NOMO-1 treated with dmso at 0.1 percent for 144 hours (cell line): ENCODE results near the gene ENO4.

Experiments used
- DNase-seq: peaks from one replicate; lab custom pipeline; 2025; ENCODE audit not compliant: unreplicated experiment; lab: John Stamatoyannopoulos, UW

ENO4 gene

DNA sequence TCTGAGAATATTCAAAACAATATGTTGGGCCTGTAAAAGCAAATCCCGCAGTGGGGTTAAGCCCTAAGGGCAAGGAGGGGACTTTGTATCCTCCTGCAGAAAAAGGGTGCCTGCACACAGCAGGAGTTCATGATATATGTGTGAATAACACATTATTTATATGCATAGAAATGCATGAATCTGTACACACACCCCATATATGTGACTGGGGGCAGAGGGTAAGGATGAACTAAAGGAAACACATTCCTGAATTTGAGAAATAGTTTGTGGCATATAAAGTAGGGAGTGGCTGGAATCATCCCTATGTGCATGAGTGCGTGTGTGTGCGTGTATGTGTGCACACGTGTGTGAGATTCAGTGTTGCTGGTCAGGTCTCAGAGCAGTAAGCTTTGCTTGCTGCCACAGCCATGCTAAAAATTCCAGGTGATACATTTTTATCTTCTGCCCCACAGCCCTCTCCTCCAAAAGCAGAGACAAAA, 18.9 kb downstream of the ENO4 start:
- no peak for DNase-seq

- DNase-seq, result no peak
Observed at GRCh38 chr10:116868722-116869121, 19.4 kb downstream of the ENO4 start.

DNA sequence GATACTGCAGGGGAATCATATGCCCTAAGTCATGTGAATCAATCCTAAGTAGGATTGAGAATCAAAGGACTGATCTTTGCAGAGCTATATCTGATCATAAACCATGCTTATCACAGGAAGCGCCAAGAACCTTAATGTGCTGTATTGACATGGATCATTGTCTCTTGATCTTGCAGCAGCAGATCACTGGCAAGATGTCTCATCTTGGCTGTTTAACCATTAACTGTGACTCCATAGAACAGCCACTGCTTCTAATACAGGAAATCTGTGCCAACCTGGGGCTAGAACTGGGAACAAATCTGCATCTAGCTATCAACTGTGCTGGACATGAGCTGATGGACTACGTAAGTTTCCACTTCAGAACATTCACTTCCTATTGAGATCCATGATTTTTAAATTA, 21.6 kb downstream of the ENO4 start:
- no peak for DNase-seq

DNA sequence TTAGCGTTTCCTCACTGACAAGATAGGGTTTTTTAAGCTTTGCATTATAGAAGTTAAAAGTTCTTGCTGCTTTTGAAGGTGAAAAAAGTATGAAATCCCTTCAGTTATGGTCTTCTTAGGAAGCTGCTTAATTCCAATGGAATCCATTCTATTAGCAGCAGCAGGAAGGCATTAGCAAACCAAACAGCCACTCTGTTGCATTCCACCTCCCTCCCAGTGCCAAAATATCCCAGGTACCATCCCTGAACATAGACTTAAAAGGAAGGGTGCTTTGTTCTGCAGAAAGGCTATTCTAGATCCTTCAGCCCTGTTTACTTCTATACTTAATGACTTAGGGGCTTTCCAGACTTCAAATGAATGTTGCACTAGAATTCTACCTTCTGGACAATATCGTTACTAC, 23.8 kb downstream of the ENO4 start:
- no peak for DNase-seq

DNA sequence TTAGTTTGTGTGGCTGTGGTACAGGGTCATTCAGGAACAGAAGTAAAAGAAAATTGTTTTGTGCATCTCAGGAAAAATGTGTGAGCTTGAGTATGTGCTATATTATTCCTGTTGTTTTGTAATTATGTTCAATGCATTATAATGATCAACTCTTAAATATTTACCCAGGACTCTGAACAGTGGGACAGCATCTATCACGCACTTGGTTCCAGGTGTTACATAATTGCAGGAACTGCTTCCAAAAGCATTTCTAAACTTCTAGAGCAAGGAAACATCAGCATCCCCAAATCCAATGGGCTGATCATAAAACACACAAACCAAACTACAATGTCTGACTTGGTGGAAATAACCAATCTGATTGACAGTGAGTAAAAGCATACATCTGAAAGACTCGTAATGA, 26.6 kb downstream of the ENO4 start:
- no peak for DNase-seq

- no peak for DNase-seq
Observed at GRCh38 chr10:116877391-116877790, 28.1 kb downstream of the ENO4 start.

DNA sequence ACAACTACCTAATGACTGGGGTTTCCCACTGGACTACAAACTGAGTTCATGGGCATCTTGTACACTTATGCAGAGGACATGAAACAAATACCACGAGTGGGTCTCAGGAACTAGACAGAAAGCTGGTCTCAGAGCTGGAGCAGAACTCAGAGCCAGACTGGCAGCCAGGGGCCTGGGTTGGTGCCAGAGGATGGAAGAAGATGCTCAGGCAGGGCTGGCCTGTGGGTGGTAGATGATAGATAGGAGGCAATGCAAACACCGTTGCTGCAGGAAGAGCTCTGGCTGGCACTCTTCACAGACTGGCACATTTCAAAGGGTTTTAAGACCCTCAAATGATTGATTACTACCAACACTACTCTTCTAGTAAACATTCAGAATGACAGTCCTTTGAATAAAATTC, 28.8 kb downstream of the ENO4 start:
- DNase-seq, result no peak

DNA sequence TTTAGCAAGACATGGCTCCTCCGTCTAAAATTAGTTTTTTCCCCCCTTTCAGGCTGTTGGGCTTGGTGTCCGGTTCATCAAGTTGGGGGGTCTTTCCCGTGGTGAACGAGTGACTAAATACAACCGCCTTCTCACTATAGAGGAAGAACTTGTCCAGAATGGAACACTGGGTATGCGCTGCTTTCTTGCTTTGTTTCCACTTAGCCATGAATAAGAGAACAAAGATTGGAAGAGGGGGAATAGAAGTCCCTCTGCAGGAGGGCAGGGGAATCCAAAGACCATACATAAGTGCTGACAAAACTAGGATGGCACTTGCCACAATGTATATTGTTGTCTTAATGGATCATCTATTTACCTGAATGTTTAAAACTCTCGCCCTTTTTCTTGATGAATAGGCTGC, 30.5 kb downstream of the ENO4 start:
- DNase-seq, result no peak

DNA sequence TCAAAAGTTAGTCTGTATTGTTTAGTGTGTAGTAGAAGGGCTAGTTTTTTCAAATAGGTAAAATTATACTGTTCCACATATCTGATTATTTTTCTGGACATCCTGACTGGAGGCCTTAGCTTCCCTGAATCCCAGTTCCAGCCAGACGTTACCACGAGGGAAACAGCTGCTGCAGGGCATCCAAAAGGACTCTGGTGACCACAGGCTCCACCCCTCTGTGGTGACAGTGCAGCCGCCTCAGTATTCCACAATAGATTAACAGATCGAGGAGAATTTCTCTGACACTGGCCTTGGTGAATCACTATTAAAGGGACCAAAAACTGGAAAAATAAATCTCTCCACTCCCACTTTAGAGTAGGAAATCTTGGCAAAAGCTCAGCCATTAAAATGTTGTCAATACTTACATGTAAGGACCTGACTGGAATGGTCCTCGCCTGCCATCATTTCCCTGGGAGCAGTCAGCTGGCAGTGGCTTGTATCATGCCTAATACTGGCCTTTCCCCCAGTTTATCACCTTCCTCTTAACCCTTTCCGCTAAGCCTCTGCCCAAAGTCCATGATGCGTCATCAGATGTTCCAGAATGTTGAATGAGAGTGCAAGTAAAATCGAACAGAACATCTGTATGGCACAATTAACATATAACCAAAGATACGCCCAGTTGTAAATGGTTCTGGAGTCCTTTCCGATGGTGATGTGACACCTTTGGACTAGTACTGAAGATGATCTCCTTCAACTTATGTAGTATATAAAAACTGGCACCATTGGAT, 31.6 kb downstream of the ENO4 start:
- no peak for DNase-seq

GRCh38 chr10:116882639-116883038, 33.3 kb downstream of the ENO4 start:
- DNase-seq, result no peak

GRCh38 chr10:116886772-116887171, 37.5 kb downstream of the ENO4 start:
- no peak for DNase-seq

GRCh38 chr10:116888380-116889055, 39.2 kb downstream of the ENO4 start:
- DNase-seq, result no peak

DNA sequence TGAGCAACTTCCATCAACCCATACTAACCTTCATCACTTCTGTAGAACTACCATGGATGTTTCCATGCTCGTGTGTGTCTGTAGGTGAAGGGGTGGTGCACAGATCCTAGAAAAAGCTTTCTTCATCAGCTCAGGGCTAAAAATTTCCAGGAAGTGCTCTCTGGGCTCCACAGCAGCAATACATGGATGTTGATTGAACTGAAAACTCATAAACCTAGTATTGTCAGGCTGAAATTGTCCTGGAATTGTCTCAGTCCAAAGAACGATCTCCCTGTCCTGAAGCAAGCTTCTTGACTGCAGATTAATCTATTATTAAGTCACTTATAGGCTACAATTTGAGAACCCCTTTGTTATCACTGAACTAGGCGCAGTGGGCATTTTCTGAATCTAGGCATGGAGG, 39.8 kb downstream of the ENO4 start:
- no peak for DNase-seq

- DNase-seq, result no peak
Observed at GRCh38 chr10:116891208-116891607, 41.9 kb downstream of the ENO4 start.

DNA sequence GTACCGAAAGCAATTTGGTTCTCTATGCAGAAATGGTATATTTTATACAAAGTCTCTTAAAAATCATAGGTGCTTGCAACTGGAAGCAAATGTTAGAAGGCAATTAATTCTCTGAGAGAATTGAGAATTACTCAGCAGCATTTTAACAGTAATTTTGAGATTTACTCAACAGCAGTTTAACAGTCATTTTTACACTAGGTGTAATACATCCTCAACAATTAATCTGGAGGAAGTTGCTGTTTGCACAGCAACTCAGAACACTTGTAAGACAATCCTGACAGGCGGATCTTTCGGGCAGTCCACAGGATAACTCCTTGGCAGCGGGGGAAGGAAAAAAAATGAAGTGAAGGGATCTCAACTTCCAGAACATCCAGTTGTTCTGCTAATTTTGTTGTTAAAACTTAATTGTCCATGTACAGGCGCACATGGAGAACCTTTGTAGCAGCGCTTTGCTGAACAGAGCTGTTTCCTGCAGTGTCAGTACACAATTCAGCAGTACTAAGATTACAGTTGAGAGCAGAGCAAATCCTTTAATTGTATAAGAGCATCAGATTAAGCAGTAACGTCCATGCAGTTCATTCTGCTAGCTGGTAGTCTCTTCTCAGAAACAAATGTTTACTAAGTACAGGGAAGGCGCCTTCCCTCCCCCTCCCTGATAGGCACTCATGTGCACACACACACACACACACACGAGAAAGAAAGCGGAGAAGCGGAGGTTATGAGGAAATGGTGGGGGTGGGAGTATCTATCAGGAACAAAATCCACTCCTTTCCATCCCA, 43.8 kb downstream of the ENO4 start:
- DNase-seq, result no peak

DNA sequence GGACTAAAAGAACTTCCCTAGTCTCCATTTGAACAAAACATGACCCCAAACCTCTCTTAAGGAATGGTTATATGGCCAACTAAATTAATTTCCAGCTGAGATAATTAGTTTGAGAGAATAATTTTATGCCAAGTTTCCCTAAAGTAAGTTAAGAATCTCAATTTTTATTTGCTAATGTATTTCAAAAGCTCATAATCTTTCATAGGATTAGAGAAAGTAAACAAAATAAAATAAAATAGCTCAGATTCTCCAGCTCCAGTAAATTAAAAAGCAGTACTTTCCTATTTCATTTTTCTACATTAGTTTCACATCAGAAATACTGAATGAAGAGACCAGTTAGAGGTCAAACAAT, 44.4 kb downstream of the ENO4 start:
- DNase-seq, result no peak

GRCh38 chr10:116899626-116900025, 50.3 kb downstream of the ENO4 start:
- no peak for DNase-seq

DNA sequence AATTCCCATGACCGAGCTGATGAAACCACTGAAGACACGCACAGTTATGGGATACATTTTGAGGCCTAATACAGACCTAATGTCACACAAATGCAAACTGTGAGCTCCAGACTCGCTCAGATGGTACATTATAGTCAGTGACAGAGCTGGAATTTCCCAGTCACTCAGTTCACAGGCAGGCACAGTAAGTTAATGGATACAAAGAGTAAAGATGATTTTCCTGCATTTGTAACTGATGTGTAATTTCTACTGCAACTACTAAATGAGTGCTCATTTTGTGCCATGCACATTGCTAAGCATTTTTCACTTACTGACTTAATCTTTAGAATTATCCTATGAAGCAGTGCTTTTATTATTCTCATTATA, 56.5 kb downstream of the ENO4 start:
- no peak for DNase-seq

DNA sequence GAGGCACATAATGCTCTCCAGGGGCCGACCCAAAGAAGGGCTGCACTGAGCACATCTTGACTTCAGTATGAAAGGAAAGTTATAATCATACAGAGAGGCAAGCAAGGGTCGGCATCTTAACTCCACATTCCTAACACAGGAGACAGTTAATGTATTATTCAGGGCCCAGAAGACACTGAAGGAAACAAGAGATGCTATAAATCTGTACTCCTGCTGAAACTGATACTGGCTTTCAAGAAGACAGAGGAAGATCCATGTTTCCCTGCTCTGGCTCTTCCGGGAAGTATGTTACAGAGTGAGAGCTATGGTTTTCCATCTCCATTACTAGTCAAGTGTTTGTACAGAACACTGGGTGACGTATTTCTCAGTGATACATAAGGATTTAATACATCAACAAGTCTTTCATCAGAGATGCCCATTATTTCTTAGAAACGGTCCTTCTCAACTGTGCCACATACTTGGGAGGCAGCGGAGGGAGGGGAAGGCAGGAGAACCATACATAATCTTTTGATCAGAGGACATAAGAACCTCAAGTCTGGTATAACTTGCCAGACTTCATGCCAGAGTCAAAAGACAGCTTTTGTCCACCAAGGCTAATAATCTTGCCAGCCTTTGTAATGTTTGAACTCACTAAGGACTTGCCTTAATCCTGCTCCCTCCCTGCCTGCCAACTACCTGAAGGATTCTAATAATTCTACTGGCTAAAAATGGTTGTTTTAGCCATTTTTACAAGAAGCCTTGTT, 58.1 kb downstream of the ENO4 start:
- no peak for DNase-seq

DNA sequence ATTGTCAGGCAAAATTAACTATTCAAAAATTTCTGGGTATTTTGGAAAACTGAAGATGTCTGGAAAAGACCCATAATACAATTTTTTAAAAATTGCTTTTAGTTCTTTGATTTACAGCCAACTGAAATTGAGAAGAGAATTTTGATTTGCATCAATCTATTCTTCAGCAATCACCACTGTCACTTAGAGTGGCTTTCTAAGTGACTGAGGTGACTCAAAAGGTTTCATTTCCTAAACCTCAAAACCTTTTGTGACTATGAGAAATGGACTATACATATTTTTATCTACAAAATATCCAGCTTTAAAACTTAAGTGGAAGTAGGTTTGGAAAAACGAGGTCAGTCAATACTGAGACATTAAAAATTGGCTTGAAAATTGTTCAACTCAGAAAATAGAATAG, 60.0 kb downstream of the ENO4 start:
- DNase-seq, result no peak

- no peak for DNase-seq
Observed at GRCh38 chr10:116910910-116911309, 61.6 kb downstream of the ENO4 start.
